ENCODE results near the gene SLAMF1. TPM values are rescaled to one million over a fixed set of nuclear protein-coding genes. Genes with fewer than 3 reads are reported as not detected.
"Not testable (repeated sequence)": the region's sequence is repeated elsewhere in the genome, so short reads cannot be mapped to it uniquely, and the experiment has no call there.

SLAMF1 gene
- total RNA-seq, 4 donors from 2014 or later, result 1.5 to 18.0 (median 1.5) TPM

- no peak for DNase-seq (ENCODE audit: low spot score)
- no peak for ATAC-seq (ENCODE audit: low FRiP score)
- no peak for TF ChIP-seq CTCF (IDR thresholded peaks at IDR 0.05)
These were observed 77.0 kb downstream of the SLAMF1 start for GRCh38 chr1:160569806-160570205.

- no peak for DNase-seq (ENCODE audit: low spot score)
- ATAC-seq (ENCODE audit: low FRiP score), result no peak
- no peak for TF ChIP-seq CTCF (IDR thresholded peaks at IDR 0.05)
These were observed 78.8 kb downstream of the SLAMF1 start for GRCh38 chr1:160567858-160568682.

GRCh38 chr1:160567341-160567740, 79.5 kb downstream of the SLAMF1 start:
- ATAC-seq (ENCODE audit: low FRiP score) (no peak), DNase-seq (ENCODE audit: low spot score) (no peak)
- no peak for TF ChIP-seq CTCF (IDR thresholded peaks at IDR 0.05)

GRCh38 chr1:160565564-160565963, 81.3 kb downstream of the SLAMF1 start:
- ATAC-seq (ENCODE audit: low FRiP score), result no peak
- no peak for TF ChIP-seq CTCF (IDR thresholded peaks at IDR 0.05)
- DNase-seq (ENCODE audit: low spot score), result no peak

GRCh38 chr1:160563230-160563629, 83.6 kb downstream of the SLAMF1 start:
- DNase-seq (ENCODE audit: low spot score); ATAC-seq (ENCODE audit: low FRiP score): not testable (repeated sequence)

- not testable (repeated sequence) for DNase-seq (ENCODE audit: low spot score); ATAC-seq (ENCODE audit: low FRiP score)
These were observed 84.1 kb downstream of the SLAMF1 start for GRCh38 chr1:160562745-160563144.

GRCh38 chr1:160560806-160561205, 86.0 kb downstream of the SLAMF1 start:
- no peak for ATAC-seq (ENCODE audit: low FRiP score)
- DNase-seq (ENCODE audit: low spot score), result no peak
- TF ChIP-seq CTCF (IDR thresholded peaks at IDR 0.05), result no peak

- TF ChIP-seq CTCF (IDR thresholded peaks at IDR 0.05), result no peak
- ATAC-seq (ENCODE audit: low FRiP score), result no peak
- DNase-seq (ENCODE audit: low spot score), result no peak
These were observed 86.7 kb downstream of the SLAMF1 start for GRCh38 chr1:160560045-160560705.

GRCh38 chr1:160559437-160559836, 87.4 kb downstream of the SLAMF1 start:
- not testable (repeated sequence) for ATAC-seq (ENCODE audit: low FRiP score); DNase-seq (ENCODE audit: low spot score)
